Activated naive CD4-positive, alpha-beta T cell treated with anti-CD3 and anti-CD28 coated beads, Interleukin-2, amount 10 ng/mL, durations not matched to agents 7 days and 5 days (primary cell): ENCODE data around the gene DUS3L.
A peak's percentile ranks its signal among the peaks of the same experiment; 100 is the strongest.

Experiments used
- CTCF ChIA-PET: fragments of 350-600 bp; sonication (Branson Sonifier 250); formaldehyde crosslinking; loops from one replicate; lab custom pipeline; 2021; ENCODE audit warnings: antibody characterized with exemption; lab: Charles Lee
- DNase-seq: peaks from one replicate; pipeline ENCODE4 v3.0.0-alpha.2; 2020
- H3K27ac Mint-ChIP-seq: one replicate; pipeline ENCODE4 v1.8.0; 2021; ENCODE audit warnings: mild to moderate bottlenecking, moderate library complexity, mixed read lengths
- H3K27me3 Mint-ChIP-seq: one replicate; pipeline ENCODE4 v1.8.0; 2021; ENCODE audit warnings: mild to moderate bottlenecking, mixed read lengths
- H3K36me3 Mint-ChIP-seq: one replicate; pipeline ENCODE4 v1.8.0; 2021; ENCODE audit warnings: mixed read lengths
- H3K4me1 Mint-ChIP-seq: one replicate; pipeline ENCODE4 v1.8.0; 2021; ENCODE audit warnings: mixed read lengths
- H3K4me3 Mint-ChIP-seq: one replicate; pipeline ENCODE4 v1.8.0; 2021; ENCODE audit warnings: mild to moderate bottlenecking, moderate library complexity, mixed read lengths
- H3K9me3 Mint-ChIP-seq: one replicate; pipeline ENCODE4 v1.8.0; 2021; ENCODE audit warnings: mixed read lengths

The DUS3L gene, protein sequence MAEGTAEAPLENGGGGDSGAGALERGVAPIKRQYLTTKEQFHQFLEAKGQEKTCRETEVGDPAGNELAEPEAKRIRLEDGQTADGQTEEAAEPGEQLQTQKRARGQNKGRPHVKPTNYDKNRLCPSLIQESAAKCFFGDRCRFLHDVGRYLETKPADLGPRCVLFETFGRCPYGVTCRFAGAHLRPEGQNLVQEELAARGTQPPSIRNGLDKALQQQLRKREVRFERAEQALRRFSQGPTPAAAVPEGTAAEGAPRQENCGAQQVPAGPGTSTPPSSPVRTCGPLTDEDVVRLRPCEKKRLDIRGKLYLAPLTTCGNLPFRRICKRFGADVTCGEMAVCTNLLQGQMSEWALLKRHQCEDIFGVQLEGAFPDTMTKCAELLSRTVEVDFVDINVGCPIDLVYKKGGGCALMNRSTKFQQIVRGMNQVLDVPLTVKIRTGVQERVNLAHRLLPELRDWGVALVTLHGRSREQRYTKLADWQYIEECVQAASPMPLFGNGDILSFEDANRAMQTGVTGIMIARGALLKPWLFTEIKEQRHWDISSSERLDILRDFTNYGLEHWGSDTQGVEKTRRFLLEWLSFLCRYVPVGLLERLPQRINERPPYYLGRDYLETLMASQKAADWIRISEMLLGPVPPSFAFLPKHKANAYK

DNA sequence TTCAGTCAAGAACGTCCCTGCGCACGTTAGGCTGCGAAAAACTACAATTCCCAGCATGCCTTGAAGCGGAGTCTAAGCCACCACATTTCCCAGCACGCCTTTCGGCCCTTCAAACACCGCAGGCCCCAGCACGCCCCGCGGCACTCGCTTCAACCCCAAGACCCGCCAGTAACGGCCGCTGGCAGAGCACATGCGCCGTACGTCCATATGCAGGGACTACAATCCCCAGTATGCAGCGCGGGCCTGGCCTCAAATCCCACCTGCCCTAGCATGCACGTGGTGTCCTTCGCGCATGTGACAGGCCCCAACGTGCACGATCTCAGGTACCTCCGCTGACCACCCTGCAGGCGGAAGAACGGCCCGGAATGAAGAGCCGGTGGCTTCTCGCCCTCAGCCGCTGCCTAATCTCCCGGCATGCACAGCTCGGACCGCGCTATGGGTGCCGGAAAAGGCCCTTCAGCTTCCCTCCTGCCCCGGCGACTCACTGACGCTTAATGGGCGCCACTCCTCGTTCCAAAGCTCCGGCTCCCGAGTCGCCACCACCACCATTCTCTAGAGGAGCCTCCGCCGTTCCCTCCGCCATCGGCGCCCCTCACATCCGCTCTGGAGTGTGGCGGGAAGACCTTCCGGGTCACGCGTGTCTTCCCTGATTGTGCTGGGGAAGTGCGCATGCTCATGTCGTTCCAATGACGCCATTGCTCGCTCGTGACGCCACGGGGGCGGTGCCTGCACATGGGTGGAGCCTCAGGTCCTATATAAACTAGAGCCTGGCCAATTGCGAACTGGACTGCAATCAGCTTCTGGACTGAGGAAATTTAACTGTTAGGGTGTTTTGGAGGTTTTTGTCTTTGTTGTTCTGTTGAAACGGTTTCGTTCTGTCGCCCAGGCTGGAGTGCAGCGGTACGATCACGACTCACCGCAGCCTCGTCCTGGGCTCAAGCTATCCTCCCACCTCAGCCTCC is at the start of gene DUS3L:
Gene DUS3L, minus strand, starts transcription at position 605 of the 962 bp plus-strand sequence. Its CDS starts 22 bp downstream, at position 583.
- CTCF ChIA-PET: interaction anchor here (0.8 to 1.1 kb wide), 2 partner anchors 13 to 17 kb away, joined by 3 to 5 read pairs; no protein-coding TSS in a partner anchor

DNA sequence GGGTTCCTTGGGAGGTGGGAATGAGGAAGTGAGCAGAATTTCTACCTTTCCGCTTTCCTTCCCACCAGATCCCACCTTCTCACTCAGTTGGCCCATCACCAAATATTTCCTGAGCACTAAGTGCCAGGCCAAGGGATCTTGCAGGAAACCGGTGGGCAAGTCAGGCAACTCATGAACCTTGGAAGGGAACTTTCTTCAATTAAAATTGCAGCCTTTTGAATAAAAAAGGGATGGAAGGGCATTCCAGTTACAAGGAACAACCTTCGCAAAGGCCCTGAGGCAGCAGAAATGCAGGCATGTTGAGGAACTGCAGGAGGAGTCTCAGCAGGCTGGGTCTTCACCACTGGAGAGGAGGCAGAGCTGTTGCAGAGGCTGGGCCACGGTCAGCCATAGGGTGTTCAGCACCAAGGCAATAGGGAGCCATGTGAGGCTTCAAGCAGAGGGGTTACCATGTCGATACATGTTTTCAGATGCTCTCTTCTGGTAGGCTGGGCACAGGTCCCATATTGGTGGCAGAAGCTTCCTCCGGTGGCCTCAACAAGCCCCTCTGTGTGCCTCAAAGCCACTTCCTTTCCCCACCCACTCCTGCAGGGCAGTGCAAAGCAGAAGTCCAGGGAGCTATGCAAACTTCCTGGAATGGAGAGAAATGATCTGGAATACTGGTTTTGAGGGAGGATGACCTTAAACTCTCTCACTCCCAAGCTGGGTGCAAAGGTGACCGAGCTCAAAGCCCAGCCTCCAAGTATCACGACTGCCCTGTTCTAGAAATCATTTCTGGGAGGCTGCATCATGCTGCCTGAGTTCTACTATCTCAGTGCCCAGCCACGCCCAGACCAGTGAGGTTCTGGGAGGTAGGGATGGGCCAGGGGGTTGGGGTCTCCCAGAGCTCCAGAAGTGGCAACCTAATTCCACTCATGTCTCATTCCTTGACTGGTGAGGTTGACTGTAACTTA is 48.4 kb upstream of the DUS3L start, which contains the start of gene FUT6:
Gene FUT6, minus strand, starts transcription at position 638 of the 953 bp plus-strand sequence. CDS start 7,135 bp downstream, outside the sequence.
- Mint-ChIP-seq H3K27ac (no peak within 1 kb of the TSS), H3K4me3 (no peak within 1 kb of the TSS), H3K4me1 (peaks cover 11% of the 10 kb centered on the region), H3K36me3 (no peaks in the 10 kb centered on the region), H3K9me3 (no peaks in the 10 kb centered on the region), H3K27me3 (peaks cover 28% of the 10 kb centered on the region)
- DNase-seq: no peak
- CTCF ChIA-PET: interaction anchor here (0.6 to 1.6 kb wide), 2 partner anchors 12 to 378 kb away, joined by 3 to 4 read pairs; no protein-coding TSS in a partner anchor

More for the DNA sequence above, at the start of gene DUS3L:
- Mint-ChIP-seq H3K27ac (peak within 1 kb of the TSS; percentile 100), H3K36me3 (peaks cover 30% of the 10 kb centered on the region), H3K27me3 (peaks cover 6% of the 10 kb centered on the region), H3K9me3 (peaks cover 2% of the 10 kb centered on the region), H3K4me3 (peak within 1 kb of the TSS; percentile 99), H3K4me1 (peaks cover 16% of the 10 kb centered on the region)
- DNase-seq: peak; percentile 98

DNA sequence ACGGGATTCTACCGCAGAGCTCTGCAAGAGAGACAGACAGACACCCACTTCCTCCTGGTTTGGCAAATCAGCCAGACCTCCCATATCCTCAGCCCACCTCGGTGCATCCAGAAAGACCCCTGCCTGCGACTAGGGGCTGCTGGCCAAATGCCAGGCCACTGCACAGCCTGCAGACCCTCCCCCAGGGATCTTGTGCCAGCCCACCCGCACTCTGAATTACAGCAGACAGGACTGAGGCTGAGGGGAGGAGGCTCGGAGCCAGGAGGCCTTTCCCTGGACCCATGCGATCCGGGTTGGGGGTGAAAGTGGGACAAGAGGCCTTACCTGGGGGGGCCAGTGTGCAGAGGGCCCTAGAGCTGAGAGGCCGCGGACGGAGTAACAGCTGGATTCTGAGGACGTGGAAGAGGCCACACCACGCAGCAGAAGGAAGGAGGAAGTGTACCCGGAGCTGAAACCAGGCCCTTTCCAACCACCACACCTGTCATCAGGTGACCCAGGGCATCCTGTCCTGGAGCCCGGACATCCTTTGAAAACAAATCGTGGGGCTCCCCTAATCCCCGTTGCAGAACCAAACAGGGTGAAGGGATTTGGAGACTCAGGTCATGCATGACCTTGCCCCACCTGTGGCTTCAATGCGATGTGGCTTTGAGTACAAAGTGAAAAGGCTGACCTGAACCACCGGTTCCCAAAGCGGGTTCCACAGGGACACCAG is 47.5 kb upstream of the DUS3L start:
- Mint-ChIP-seq H3K4me1 (peaks cover 11% of the 10 kb centered on the region), H3K36me3 (no peaks in the 10 kb centered on the region), H3K9me3 (no peaks in the 10 kb centered on the region), H3K27ac (no peak overlapping the region), H3K27me3 (peaks cover 34% of the 10 kb centered on the region), H3K4me3 (no peak overlapping the region)
- CTCF ChIA-PET: interaction anchor here (1.6 kb wide), 1 partner anchor 11 kb away, joined by 4 read pairs; no protein-coding TSS in a partner anchor
- DNase-seq: no peak

DNA sequence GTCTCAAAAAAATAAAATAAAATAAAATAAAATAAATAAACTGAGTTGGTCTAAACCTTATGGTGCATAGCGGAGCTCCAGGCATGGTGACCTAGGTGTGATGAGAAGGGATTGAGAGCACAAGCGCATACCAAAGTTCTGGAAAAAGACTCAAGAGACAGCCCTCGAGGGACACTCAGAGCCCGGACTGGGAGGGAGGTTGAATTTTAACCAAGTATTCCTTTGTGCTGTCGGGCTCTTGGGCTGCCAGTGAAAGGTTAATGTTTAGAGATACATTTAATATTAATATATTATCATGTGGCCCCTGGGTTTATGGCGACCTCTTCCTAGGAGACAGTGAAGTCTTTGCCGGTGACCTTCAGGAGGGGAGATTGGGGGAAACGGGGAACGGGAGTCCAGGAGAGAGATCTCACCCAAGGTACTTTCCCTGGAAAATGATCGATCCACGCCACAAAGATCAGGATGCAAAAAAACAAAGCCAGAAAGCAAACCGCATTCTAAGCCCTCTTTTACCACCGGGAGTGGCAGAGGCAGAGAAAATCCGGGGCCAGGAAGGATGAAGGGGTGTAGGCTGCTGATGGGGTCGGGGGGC is 46.9 kb upstream of the DUS3L start:
- CTCF ChIA-PET: no interaction called here
- DNase-seq: no peak
- H3K27me3 Mint-ChIP-seq: peaks cover 35% of the 10 kb centered on the region
- peaks cover 11% of the 10 kb centered on the region for H3K4me1 Mint-ChIP-seq
- no peaks in the 10 kb centered on the region for H3K36me3 Mint-ChIP-seq
- no peaks in the 10 kb centered on the region for H3K9me3 Mint-ChIP-seq
- H3K27ac Mint-ChIP-seq: no peak overlapping the region
- H3K4me3 Mint-ChIP-seq: no peak overlapping the region

DNA sequence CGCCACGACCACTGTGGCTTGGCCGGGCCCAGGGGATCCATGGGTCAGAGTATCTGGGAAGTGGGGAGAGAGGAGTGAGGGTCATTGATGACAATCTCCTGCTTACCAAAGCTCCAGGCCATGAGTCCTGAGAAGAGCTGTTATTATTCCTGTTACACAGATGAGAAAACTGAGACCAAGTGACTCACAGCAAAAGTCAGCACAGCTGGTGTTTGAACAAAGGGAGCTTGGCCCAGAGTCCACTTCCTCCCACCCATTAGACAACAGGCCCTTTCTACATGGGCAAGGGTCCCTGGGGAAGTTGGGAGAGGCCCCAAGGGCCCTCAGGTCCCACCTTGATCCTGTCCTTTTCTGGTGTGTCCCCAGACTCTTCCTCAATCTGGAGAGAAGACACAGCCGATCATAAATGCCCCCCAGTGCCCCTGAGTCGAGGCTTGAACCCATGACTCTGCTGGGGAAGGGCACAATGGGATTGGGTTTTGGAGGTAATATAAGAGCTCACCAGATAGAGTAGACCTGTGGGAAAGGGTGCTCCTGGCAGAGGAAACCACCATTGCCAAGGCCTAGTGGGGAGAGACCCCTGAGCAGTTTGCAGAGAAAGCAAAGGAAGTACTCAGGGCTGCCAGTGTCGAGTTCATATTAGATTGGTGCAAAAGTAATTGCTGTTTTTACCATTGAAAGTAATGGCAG is 41.7 kb upstream of the DUS3L start:
- peaks cover 2% of the 10 kb centered on the region for H3K36me3 Mint-ChIP-seq
- CTCF ChIA-PET: interaction anchor here (1.6 kb wide), 1 partner anchor 29 kb away, joined by 5 read pairs; no protein-coding TSS in a partner anchor
- peaks cover 46% of the 10 kb centered on the region for H3K27me3 Mint-ChIP-seq
- H3K9me3 Mint-ChIP-seq: no peaks in the 10 kb centered on the region
- no peak overlapping the region for H3K27ac Mint-ChIP-seq
- peaks cover 8% of the 10 kb centered on the region for H3K4me1 Mint-ChIP-seq
- DNase-seq: no peak
- no peak overlapping the region for H3K4me3 Mint-ChIP-seq

DNA sequence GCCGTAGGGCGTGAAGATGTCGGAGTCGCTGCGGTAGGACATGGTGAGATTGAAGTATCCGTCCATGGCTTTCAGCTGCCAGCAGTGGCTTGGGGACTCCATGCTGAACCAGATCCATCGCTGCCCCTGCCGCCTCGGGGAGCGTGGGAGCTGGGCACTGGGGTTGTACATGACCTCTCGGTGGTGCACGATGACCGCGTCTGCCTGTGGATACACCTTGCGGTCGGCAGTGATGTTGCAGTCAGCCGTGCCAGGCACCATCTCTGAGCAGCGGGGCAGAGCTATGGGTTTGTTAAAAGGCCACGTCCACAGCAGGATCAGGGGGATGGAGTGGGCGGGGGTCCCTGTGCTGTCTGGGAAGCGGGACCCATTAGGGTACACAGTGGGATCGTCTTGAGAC is 41.1 kb upstream of the DUS3L start:
- Mint-ChIP-seq H3K4me1 (peaks cover 11% of the 10 kb centered on the region), H3K9me3 (no peaks in the 10 kb centered on the region), H3K27me3 (peaks cover 42% of the 10 kb centered on the region), H3K4me3 (no peak overlapping the region), H3K27ac (no peak overlapping the region), H3K36me3 (peaks cover 2% of the 10 kb centered on the region)
- no peak for DNase-seq
- CTCF ChIA-PET: interaction anchor here (1.6 kb wide), 1 partner anchor 28 kb away, joined by 5 read pairs; no protein-coding TSS in a partner anchor

DNA sequence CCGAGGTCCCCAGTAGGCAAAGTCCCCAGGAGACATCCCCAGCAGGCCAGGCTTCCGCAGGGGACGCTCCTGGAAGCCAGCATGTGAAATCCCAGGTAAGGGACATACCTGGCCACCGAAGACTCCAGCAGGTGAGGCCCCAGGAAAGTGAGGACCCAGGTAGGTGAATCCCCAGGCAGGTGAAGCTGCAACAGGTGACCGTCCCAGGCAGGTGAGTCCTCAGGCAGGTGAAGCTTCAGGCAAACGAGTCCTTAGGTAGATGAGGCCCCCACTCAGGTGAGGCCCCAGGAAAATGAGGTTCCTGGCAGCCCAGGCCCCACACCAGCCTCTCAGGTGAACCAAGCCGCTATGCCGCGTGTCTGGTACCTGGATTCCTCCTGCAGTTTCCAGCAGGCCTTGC is 40.2 kb upstream of the DUS3L start:
- no peaks in the 10 kb centered on the region for H3K9me3 Mint-ChIP-seq
- peaks cover 17% of the 10 kb centered on the region for H3K4me1 Mint-ChIP-seq
- peaks cover 2% of the 10 kb centered on the region for H3K36me3 Mint-ChIP-seq
- no peak overlapping the region for H3K4me3 Mint-ChIP-seq
- no peak for DNase-seq
- CTCF ChIA-PET: interaction anchor here (1.6 kb wide), 1 partner anchor 27 kb away, joined by 5 read pairs; no protein-coding TSS in a partner anchor
- H3K27ac Mint-ChIP-seq: no peak overlapping the region
- H3K27me3 Mint-ChIP-seq: peaks cover 40% of the 10 kb centered on the region

DNA sequence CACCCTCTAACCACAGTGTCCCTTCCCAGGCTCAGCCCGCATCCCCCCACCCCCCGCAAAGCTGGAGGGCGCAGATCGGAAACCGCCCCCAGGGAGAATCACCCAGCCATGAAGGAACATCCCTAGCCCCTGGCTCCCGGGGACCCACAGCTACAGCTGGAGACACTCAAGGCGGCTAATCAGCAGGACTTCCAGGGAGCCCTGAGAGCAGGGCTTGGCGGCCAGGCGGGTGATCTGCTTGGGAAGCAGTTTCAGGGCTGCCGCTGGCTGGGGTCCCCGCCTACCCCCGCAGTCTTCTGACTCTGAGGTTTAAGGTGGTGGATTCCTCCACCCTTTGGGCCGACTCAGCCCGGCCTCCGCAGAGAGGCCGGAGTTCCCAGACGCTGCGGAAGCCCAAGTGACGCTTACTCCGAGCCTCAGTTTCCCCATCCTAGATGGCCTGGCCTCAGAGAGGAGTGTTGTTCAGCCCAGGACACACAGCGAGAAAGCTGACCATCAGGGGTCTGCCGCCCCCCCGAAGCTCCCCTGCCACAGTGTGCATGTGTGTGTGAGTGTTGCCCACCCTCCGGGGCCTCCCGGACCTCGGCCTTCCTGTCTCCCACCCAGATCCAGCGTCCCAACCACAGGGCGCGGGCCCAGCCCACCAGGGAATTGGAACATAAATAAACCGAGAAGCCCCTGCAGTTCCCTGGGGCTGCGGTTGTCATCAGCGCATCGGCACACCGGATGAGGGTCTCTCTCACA is 38.8 kb upstream of the DUS3L start:
- peak overlapping the region; percentile 11 for H3K27ac Mint-ChIP-seq
- peaks cover 2% of the 10 kb centered on the region for H3K36me3 Mint-ChIP-seq
- peaks cover 33% of the 10 kb centered on the region for H3K27me3 Mint-ChIP-seq
- DNase-seq: no peak
- CTCF ChIA-PET: interaction anchor here (1.7 to 3.1 kb wide), 2 partner anchors 26 to 71 kb away, joined by 5 to 29 read pairs; partner anchors contain the start of gene NRTN
- no peaks in the 10 kb centered on the region for H3K9me3 Mint-ChIP-seq
- H3K4me3 Mint-ChIP-seq: peak overlapping the region; percentile 47
- peaks cover 18% of the 10 kb centered on the region for H3K4me1 Mint-ChIP-seq

DNA sequence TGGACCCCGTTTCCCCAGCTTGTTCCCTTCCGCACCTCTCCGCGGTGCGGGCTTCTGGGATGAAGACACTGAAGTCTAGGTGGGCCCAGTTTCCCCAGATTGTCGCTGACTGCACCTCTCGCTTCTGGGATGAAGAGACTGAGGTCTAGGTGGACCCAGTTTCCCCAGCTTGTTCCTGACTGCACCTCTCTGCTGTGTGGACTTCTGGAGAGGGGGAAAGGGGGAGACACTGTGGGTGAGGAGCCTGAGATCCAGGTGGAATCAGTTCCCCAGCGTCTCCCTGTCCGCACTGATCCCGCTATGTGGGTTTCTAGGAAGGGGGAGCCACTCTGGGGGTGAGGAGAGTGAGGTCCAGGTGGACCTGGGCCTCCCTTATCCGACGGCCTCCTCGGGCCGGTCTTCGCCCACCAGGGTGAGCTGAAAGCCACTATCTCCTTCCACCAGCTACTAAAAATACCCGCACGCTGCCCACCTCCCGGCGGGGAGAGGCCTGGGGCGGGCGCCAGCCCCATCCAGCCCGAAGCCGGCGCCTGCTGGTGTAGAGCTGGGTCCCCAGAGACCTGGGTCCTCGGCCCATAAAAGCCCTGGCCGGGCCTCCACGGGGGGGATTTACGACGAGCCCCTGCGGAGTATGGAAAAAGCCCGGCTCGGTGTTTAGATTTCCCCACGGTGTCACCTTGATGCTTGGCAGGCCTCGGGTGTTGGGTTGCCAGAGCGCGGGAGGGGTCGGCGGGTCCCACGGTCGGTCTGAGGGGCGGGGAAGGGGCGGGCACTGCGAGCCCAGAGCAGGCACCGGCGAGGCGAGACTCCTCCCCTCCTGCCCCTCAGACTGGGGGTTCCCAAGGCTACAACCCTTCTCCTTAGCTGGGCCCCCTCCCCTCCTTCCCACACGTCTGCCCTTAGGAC is 38.0 kb upstream of the DUS3L start:
- Mint-ChIP-seq H3K4me3 (peak overlapping the region; percentile 99), H3K27ac (peak overlapping the region; percentile 99), H3K9me3 (no peaks in the 10 kb centered on the region), H3K36me3 (peaks cover 2% of the 10 kb centered on the region), H3K4me1 (peaks cover 18% of the 10 kb centered on the region), H3K27me3 (peaks cover 26% of the 10 kb centered on the region)
- peak; percentile 55 for DNase-seq
- CTCF ChIA-PET: interaction anchor here (1.1 to 3.1 kb wide), 4 partner anchors 21 to 138 kb away, joined by 4 to 29 read pairs (median 4); partner anchors contain the start of gene NRTN
